Dermis blood vessel endothelial cell (primary cell): ENCODE results near the gene COBL. TPM values are rescaled to one million over a fixed set of nuclear protein-coding genes. Genes with fewer than 3 reads are reported as not detected.
A peak's percentile ranks its signal among the peaks of the same experiment; 100 is the strongest.

Source experiments
- DNase-seq: peaks from one replicate; pipeline ENCODE4 v3.0.0; 2010
- total RNA-seq: library from RNA; depleted of rRNA; stranded (reverse); fragments of >200 nt; gene quantifications from 2 replicates; pipeline ENCODE4 v1.2.3, GENCODE V29; 2014

COBL gene
- total RNA-seq, 1 donor from 2014 or later = under 0.01 TPM

DNA sequence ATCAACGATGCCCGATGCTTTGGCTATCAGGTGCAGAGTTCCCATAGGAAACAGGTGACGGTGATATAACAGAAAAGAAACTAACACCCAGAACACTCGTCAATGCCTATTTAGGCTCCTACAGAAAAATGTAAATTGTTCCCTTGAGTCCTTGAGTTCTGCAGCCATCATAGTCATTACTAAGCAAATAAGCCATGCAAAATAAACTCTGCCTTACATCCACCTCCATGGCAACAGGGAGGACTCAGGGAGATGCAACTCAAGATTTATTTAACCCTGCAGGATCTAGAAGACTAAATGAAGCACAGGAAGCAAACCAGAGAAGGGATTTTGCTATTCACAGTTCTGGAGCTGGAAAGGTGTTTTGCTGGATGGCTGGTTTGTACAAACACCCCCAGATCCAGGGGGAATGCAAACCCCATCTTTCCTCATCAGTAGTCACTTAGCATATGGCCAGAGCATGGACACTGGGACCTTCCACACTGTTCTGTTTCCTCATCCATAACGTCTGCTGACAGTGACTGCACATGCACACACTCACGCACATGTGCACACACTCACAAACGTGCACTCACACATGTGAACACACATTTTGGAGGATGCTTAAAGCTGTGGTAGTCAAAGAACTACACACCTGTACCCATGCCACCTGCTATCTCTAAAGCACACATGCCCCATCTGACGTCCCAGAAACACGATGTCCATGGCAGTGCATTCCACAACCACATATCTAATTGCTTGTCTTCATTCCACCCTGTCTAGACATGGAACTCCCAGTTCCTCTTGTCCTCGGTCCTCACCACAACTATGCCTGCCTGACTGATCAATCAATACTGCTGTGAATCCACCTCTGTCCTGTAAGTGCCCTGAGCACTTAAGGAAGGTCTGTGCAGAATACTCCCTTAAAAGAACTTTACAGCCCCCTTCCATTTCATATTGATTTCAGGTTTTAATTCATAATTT lies 178.2 kb downstream of the COBL start:
- no peak for DNase-seq

DNA sequence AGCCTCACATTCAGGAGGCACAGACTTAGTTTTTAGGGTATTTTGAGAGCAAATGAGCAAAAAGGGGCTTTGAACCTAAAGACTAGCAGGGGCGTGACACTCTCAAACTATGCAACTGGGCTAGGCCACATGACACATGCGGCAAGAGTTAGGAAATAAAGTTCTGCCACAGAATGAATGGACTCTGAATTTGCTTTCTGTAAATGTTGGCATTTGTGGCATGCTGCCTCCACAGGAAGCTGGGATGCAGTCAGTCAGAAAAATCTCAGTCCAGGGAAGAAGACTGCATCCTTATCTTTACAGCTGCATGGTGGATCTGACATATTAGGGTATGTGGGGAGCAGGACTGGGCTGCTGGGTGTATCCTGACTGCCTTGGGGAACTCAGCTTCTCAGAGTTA lies 181.0 kb downstream of the COBL start:
- no peak for DNase-seq

DNA sequence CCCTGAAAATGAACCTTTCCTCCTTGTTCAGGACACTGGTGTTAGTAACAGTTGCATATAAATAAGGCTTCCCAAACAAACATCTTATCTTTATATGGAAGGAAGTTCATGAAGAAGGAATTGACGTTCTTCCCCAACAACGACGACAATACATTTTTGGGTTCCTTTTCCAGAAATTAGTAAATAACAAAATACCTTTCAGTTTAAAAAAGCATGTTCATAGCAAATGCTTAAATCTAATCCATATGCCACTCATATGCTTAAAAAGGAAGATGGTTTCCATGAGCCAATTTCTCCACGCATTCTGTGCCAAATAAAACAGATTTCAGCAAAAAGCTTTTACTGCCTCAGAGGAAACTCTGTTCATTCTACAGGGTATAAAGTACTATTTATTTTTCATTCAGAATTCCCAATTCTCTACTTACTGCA lies 182.6 kb downstream of the COBL start:
- DNase-seq = peak; percentile 79

DNA sequence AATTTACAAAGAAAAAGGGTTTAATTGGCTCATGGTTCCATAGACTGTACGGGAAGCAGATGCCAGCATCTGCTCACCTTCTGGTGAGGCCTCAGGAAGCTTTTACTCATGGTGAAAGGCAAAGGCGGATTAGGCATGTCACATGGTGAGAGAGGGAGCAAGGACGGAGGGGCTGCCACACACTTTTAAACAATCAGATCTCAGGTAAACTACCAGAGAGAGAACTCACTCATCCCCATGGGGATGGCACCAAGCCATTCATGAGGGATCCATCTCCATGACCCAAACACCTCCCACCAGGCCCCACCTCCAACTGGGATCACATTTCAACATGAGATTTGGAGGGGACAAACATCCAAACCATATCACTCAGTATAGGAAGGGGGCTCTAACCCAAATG lies 183.9 kb downstream of the COBL start:
- DNase-seq = no peak

DNA sequence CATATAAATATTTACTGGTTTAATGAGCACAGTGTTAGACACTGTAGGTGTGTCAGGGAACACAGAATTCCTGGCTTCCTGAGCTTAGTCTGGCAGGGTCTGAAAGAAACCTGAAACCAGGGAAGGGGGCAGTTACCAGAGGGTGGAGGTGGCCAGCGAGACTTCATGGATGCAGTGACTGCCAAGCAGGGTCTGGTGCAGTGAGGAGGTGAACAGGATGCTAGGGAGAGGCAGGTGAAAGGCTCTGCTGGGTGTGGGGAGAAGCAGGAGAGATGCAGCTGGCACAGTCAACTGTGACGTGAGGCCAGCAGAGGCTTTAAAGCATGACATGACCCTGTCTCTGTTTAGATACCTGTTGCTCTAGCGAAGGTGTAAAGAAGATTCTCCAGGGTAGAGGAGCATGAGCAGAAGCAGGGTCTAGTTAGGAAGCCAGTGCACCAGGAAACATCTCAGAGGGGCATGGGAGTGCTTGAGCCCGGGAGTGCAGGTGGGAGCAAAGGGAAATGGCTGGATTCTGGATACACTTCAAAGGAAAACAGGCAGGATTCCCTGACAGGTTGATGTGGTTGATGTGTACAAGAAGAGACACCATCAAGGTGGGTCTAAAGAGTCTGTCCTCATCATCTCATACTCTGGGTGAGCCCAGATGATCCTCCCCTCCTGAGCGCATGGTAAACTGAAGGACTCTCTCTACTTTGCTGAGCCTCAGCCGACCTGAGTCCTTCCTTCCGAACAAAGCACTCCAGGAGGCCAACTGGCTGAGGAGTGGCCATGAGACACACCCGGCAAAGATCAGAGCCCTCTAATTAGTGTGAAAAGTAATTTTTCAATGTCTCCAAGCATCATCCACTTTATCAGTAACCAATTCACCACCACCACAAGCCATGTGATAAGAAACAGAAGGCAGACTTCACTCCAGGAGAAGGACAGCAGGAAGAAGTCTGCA lies 186.8 kb downstream of the COBL start:
- no peak for DNase-seq

DNA sequence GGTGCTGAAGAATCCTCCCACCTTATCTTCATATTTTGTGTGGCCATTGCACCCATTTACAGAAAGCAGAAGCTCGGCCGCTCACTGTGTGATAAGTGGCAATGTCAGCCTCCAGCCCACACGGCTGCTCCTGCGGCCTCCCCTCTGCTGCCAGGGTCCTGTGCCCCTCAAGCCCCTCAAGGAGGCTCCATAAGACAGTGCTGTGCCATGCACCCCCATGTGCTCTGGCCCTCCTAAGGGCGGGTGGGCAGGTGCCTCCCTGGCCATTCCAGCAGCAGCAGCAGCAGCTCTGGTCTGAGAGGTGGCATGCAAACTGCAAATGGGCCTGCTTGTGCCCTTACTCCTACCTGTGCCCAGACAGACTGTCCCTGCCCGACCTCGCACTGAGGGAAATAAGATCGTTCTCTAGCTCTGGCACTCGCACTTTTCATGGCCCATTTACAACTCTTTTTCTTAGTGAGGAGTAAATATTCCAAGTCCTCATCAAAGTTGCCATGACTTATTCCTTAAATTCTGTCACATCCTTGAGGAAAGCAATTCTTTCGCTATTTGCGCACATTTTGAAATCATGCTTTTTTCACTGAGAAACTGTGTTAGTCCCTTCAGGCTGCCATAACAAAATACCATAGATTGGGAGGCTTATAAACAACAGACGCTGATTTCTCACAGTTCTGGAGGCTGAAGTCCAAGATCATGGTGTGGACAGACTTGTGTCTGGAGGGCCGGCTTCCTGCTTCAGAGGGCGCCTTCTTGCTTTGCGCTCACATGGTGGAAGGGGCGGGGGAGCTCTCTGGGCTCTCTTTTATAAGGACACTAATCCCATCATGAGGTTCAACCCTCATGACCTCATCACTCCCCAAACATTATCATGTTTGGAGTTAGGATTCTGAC lies 187.8 kb downstream of the COBL start:
- no peak for DNase-seq

DNA sequence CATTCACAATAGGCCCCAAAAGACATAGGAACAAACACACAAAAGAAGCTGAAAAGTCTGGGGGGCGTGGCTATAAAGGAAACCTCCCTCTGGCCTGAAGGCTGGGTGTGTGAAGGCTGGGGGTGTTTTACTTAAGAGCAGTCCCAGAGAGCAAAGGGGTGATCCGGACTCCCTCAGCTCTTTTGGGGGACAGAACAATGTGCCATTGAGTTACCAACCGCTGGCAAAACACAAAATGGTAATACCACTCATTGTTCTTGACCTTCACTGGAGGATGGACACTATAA lies 189.0 kb downstream of the COBL start:
- DNase-seq = no peak

DNA sequence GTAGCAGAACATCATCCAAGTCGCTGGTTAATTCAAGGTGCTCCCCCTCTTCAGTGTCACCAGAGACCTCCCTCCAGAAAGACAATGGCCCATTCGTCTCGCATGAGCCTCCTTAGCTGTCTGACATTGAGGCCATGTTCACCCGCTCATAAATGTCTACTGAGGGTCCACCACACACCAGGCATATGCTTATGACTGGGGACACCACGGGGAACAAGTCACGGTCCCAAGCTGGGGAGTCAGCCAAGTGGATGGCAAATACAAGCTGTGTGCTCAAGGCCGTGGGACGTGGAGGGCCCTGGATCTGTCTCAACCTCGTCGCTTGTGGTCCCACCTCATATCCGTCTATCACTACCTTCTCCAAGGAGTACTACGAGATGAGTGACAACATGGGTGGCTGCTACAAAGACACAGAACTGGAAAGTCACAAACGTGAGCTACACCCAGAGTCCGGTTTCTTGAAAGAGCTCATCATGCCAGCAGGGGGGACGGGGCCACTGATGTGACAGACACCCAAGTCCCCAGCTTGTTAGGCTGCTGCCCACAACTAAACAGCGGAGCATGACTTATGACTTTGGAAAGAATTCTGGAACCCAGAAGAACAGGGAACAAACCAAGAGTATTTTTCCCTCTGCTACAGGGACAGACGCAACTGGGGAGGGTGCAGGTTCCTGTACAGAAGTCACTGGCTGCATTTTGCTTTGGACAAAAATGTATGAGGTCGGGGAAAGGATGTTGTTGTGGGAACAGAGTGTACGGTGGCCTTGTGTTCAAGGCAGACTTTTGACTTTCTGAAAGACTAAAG lies 189.6 kb downstream of the COBL start:
- DNase-seq = no peak

DNA sequence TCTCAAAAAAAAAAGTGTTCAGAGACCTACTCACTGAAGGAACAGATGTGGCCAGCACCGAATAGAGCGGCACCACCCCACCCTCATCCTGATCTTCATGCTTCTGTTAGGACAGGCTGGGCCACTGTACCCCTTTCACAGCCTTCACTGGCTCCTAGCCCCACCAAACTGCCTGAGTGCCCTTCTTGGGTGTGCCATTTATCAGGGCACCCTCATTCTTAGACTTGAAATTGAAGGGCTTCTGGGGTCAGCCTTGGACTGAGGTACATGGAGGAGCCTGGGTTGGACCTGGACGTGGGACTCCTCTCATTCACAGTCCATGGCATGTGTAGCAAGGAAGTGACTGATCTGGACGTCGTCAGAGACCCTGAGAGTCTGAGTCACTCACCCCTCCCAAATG lies 190.3 kb downstream of the COBL start:
- no peak for DNase-seq

DNA sequence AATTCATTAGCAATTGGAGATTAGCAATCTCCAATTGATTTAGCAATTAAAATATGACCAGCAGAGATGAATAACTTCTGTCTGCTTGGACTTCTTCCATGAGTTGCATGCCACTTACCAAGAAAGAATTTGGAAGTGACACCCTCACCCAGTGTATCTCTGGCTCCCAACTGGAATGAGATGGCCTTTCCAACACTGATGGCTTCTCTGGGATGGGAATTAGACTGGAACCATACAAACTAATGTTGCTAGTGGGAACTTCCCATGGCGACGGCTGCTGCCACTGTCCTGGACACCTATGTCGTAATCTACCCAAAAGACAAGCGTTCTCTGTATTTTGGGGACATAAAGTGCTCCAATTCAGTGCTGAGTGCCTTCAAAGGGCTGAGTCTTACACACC lies 192.3 kb downstream of the COBL start:
- DNase-seq = no peak

DNA sequence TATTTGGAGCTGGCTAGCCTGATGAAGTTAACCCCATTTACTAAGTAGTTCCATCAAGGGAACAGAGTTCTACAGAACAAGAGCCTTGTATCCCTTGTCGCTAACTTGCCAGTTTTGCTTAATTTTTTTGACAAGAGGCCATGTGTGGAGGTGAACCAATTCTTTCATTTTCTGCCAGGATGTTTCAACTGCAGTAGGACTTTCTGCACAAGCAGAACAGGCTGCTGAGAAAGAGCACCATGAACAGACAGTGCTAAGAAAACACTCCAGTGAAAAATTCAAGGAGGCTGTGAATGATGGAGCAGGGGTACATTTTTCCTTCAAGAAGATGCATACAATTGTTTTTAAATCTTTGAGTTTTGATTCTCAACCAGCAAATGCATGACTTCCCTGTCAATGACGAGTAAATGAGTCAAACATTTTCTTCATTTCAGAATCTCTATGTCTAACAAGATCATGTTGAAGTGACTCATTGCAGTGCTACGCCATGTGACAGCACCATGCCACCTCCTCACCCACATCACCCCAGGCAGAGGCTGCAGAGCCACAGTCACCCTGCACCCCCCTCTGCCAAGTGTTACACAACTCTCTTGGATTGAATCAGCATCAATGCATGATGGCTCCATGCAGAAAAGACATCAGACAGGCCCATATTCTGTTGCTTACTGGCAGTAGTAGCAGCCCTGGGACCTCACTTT lies 193.1 kb downstream of the COBL start:
- DNase-seq = peak; percentile 31

DNA sequence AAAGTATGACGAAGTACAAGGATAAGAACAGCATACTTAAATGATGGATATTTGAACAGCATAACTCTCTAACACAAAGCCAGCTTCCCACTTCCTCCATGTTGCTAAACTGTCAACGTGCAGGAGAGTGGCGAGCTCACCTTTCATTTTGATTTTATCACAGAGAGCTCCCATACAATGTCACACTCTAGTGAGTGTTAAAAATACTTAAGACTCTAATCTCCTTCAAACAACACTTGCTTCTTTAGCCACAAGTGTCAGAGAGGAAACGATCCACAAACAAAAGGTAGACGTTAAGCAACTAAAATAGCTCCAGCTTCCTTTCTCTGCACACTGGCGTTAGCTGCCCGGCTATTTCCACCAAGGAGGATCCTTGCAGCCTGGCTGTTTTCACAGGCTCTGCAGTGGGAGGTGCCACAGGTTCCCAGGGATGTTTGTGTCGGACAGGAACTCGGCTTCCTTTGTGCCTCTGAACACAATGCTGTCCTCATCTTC lies 194.6 kb downstream of the COBL start:
- peak; percentile 84 for DNase-seq

DNA sequence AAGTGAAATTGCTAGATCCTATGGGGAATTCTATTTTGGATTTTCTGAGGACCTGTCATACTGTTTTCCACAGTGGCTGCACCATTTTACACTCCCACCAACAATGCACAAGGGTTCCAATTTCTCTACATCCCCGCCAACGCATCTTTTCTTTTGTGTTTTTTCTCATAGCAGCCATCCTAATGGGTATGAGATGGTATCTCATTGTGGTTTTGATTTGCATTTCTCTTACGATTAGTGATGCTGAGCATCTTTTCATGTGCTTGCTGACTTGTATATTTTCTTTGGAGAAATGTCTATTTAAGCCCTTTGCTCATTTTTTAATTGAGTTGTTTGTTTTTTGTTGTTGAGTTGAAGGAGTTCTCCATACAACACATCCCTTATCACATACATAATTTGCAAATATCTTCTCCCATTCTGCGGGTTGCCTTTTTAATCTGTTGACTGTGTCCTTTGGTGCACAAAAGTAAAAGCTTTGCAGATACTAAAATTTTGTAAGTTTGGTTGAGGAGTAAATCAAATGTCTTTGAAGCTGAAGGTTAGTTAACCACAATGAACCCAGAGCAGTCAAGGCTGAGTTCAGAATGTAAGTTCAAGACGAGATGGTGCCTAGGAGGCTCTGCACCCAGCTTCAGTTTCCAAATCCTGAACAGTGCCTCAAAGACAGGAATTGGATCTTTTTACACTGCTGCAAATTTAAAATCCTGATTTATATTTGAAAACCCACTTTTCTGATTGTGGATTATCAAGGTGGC lies 195.4 kb downstream of the COBL start:
- DNase-seq = no peak

DNA sequence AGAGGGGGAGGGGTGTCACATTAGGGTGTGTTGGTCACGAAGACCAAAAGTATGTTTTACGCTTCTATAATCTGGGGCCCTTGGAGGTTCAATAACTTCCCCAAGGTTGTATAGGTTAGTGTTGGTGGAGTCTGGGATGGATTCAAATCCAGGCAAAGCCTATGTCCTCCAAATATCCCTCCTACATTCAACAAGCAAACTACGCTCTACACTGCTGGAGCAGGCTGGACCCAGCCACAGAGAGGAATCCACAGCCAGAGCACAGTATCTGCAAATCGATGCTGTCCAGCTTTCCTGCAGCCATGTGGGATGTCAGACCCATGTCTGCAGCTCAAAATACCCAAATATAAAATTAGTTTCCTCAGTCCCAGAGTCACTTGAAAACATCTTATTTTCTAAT lies 198.0 kb downstream of the COBL start:
- DNase-seq = no peak

DNA sequence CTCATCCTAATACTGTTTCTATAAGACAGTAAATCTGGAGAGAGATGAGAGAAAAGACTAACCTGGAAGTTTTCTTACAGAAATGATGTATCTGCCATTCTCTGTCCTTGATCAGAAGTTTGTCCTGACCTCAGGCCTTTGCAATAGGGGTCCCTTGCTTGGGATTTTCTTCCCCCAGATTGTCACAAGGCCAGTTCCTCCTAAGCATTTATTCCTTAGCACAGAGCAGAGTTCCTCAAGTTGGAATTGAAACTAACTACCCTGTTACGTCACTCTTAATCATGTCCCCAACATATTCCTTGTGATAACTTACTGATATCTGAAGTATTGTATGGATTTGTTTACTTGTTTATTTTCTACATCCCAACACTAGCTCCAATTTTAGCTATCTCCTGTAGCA lies 202.1 kb downstream of the COBL start:
- DNase-seq = no peak

DNA sequence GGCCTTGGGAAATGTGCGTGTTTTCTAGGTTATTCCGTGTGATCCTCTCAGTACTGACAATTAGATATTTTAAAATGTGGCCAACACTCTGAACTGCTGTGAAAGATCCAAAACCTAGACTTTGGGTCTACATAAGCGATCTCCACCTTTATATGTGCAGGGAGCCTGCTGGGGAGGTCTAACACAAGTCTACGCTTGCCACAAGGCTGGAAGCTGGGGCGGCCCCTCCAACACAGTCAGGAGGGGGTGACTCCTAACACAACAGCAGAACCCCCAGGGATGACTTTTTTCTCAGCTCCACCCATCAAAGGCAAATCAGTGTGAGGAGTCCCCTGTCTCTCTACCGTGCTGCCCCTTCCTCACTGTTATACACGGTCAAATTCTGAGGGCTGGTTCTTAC lies 202.6 kb downstream of the COBL start:
- no peak for DNase-seq

DNA sequence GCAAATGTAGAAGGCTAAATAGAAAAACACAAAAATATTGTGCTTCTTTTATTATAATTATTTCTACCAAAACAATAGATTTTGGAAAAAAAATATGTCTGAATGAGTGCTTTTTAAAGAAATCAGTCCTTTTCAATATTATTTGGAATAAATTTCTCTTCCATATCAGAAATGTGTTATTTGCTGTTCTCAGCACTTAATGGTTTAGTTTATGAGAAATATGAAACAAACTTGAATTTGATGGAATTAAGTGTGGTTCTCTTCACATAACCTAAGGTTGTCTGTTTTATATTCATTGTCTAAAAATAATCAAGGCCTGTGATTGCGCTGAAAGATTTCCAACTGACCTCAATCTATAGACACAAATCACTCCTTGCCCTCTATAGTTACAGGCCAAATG lies 203.0 kb downstream of the COBL start:
- no peak for DNase-seq

DNA sequence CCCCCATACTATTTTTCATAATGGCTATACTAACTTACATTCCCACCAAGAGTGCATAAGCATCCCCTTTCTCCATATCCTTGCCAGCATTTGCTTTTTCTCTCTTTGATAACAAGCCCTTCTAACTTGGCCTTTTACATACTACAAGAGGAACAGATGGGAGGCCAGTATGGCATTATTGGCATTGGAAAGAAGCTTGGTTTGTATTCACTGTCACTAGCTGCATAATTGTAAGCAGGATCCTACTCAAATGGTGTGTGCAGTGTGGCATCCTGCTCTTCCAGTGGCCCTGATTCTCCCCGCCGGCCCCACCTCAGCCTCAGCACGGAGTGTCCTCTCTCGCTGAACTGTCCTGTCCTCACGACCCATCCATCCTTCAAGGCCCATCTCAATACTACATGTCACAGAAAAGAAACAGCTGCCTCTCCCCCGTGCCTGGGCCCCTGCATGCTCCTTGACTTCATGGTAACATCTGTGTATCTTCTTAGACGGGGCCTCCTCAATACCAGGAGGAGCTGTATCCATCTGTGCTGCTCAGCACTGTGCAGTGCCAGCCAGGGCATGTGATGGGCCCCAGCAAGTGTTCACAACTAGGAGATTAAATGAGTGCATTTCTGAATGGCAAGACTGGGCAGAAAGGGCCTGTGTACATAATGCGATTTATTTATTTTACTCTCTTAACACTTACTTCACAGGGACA lies 205.2 kb downstream of the COBL start:
- DNase-seq = no peak

DNA sequence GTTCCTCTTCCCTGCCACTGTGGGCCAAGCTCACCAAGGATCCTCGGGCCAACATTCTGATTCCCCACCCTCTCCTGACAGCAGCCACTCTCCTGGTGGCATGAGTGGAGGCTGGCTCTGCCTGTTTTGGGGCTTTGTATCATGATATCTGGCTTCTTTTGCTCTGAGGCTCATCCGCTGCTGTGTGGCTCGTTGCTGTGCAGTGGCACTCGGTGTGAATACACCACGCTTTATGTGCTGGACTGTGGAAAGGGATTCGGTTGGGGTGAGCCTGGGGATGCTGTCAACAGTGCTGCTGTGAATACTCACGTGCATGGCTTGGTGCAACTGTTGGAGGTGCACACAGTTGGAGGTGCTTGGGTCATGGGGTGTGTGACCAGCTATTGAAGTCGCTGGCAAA lies 208.5 kb downstream of the COBL start:
- DNase-seq = no peak

DNA sequence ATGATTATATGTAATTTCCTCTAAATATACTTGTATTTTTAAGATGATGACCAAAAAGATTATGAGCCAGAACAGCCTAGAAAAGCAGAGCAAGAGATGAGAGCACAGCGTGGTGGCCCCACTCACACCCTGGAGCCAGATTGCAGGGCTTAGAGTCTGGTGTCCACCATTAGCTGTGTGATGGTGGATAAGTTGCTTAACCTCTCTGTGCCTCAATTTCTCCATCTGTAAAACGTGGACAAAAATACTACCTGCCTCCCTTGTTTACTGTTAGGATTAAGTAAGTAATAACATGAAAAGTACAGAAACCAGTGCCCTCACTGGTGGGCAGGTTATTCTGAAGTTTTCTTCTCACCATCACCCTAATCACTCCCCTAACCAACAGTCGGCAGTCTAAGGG lies 212.3 kb downstream of the COBL start:
- no peak for DNase-seq
